ENCODE data around the gene PTPRO. TPM values are rescaled to one million over a fixed set of nuclear protein-coding genes. Genes with fewer than 3 reads are reported as not detected.
A peak's percentile ranks its signal among the peaks of the same experiment; 100 is the strongest.

Gene PTPRO
- total RNA-seq, 4 donors from 2014 or later: 0.52 to 5.0 (median 1.0) TPM

DNA sequence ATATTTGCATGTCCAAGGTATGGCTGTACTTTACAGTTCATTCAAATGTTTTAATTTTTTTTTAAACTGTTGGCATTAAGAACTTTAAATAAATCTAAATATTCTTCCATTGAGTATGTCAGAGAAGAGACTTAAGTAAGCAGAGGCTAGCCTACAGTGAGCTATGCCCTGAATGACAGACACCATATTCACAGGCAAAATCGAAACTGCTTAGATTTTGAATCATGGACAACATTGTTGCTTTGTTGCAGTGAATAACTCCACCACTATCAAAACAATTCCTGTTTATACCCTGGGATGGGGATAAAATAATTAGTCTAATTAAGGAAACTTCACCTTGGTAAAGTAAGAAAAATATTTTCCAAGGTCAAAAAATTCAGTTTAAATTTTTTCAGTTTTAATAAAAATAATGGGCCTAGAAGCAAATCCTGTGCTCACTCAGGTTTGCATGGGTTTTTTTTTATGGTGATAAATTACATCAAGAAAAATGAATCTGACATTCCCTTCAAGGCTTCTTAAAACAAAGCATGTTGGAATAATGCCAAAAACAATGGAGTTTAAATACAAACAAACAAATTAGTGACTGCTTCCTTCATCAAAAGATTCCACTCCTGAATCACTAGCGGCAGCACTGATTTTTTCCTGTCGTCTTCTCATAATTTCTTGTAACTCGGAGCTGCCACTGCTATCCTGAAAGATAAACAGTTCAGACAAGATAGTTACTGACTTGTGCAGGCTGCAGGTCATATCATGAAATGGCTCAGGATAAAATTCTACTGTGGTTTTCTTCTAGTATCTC is 298.6 kb downstream of the PTPRO start:
- intact Hi-C loops (cut with DNase I): no loop called here

DNA sequence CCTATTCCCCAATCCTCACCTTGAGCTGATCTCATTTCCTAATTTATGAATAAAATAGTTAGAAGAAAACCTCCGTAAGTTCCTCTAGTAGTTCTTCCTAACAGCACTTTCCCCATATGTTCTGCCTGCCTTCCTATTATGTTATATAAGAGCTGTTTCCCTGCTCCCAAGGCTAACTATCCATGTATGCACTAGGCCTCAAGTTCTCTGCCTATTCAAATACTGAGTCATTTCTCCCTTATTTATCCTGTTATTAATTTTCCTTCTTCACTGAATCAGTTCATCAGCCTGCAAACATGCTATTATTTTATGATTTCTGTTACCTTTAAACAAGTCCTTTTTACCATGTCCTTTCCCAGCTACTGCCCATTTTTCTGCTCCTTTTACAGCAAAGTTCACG is 302.8 kb downstream of the PTPRO start:
- 99% methylated on average over 2 of the region's 2 CpGs for WGBS

More for the DNA sequence above, 298.6 kb downstream of the PTPRO start:
- Histone ChIP-seq H3K9me3 (no peaks in the 10 kb centered on the region), H3K27me3 (no peaks in the 10 kb centered on the region), H3K36me3 (peaks cover 0 to 47% (median 17%) of the 10 kb centered on the region in 4 donors), H3K27ac (replicated peaks in 1 of 4) (peak overlapping the region in 1 of 4 donors; percentile 2), H3K4me1 (peaks cover 0 to 13% (median 5%) of the 10 kb centered on the region in 4 donors), H3K4me3 (no peak overlapping the region)
- WGBS: 55% methylated on average over 4 of the region's 4 CpGs
- TF ChIP-seq POLR2A (IDR thresholded peaks at IDR 0.05; ENCODE audit: low read depth) (no peak), EP300 (IDR thresholded peaks at IDR 0.05) (no peak), POLR2AphosphoS5 (IDR thresholded peaks at IDR 0.05) (no peak)
- TF ChIP-seq, protein P1, sequence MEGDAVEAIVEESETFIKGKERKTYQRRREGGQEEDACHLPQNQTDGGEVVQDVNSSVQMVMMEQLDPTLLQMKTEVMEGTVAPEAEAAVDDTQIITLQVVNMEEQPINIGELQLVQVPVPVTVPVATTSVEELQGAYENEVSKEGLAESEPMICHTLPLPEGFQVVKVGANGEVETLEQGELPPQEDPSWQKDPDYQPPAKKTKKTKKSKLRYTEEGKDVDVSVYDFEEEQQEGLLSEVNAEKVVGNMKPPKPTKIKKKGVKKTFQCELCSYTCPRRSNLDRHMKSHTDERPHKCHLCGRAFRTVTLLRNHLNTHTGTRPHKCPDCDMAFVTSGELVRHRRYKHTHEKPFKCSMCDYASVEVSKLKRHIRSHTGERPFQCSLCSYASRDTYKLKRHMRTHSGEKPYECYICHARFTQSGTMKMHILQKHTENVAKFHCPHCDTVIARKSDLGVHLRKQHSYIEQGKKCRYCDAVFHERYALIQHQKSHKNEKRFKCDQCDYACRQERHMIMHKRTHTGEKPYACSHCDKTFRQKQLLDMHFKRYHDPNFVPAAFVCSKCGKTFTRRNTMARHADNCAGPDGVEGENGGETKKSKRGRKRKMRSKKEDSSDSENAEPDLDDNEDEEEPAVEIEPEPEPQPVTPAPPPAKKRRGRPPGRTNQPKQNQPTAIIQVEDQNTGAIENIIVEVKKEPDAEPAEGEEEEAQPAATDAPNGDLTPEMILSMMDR (IDR thresholded peaks at IDR 0.05): no peak
- no peak for DNase-seq (ENCODE audit: extremely low spot score)

GRCh38 chr12:15627995-15628945 is 306.0 kb downstream of the PTPRO start:
- no peak for DNase-seq (ENCODE audit: extremely low spot score)
- Histone ChIP-seq H3K36me3 (peaks cover 0 to 19% (median 8%) of the 10 kb centered on the region in 4 donors), H3K27me3 (no peaks in the 10 kb centered on the region), H3K27ac (replicated peaks in 1 of 4) (peak overlapping the region; percentile 76 to 84 (median 80)), H3K9me3 (no peaks in the 10 kb centered on the region), H3K4me1 (peaks cover 33 to 45% (median 39%) of the 10 kb centered on the region in 4 donors), H3K4me3 (peak overlapping the region in 3 of 4 donors; percentile 6 to 15 (median 10))
- intact Hi-C loops (cut with DNase I): no loop called here
- WGBS: 30% methylated on average over 4 of the region's 4 CpGs
- TF ChIP-seq POLR2AphosphoS5 (IDR thresholded peaks at IDR 0.05) (peak in 1 of 2 donors; percentile 29), EP300 (IDR thresholded peaks at IDR 0.05) (no peak), POLR2A (IDR thresholded peaks at IDR 0.05; ENCODE audit: low read depth) (no peak)
- TF ChIP-seq, protein P1 (IDR thresholded peaks at IDR 0.05): no peak

More for the DNA sequence above, 302.8 kb downstream of the PTPRO start:
- peaks cover 0 to 33% (median 12%) of the 10 kb centered on the region in 4 donors for H3K36me3 ChIP-seq
- TF ChIP-seq EP300 (IDR thresholded peaks at IDR 0.05): no peak
- no peak for TF ChIP-seq POLR2AphosphoS5 (IDR thresholded peaks at IDR 0.05)
- TF ChIP-seq, protein P1 (IDR thresholded peaks at IDR 0.05): no peak
- TF ChIP-seq POLR2A (IDR thresholded peaks at IDR 0.05; ENCODE audit: low read depth): no peak
- no peak overlapping the region for H3K4me3 ChIP-seq
- H3K27me3 ChIP-seq: no peaks in the 10 kb centered on the region
- peaks cover 19 to 40% (median 35%) of the 10 kb centered on the region in 4 donors for H3K4me1 ChIP-seq
- intact Hi-C loops (cut with DNase I): no loop called here
- no peaks in the 10 kb centered on the region for H3K9me3 ChIP-seq
- H3K27ac ChIP-seq (replicated peaks in 1 of 4): no peak overlapping the region
- DNase-seq (ENCODE audit: extremely low spot score): no peak

DNA sequence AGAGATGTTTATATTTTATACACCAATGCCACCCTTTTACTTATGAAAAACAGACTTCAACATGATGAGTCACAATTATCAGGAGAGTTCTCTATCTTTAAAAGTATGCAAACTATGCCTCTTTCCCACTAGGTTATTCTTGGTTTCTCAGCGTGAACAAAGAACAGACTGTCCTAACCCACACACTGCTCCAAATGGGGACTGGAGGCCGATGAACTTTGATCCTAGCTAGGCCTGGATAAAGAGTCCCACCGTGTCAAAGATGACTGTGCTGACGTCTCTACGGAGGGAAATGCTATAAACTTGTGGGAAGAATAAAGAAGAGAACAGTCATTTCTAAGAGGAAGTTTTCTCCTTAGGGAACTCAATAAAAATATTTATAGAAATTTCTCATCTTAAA is 306.8 kb downstream of the PTPRO start:
- peak; percentile 84 for TF ChIP-seq POLR2AphosphoS5 (IDR thresholded peaks at IDR 0.05)
- peak; percentile 85 for TF ChIP-seq EP300 (IDR thresholded peaks at IDR 0.05)
- TF ChIP-seq POLR2A (IDR thresholded peaks at IDR 0.05; ENCODE audit: low read depth): no peak
- TF ChIP-seq, protein P1 (IDR thresholded peaks at IDR 0.05): no peak
- intact Hi-C loops (cut with DNase I): no loop called here
- Histone ChIP-seq H3K4me1 (peaks cover 33 to 45% (median 39%) of the 10 kb centered on the region in 4 donors), H3K36me3 (peaks cover 0 to 10% (median 4%) of the 10 kb centered on the region in 4 donors), H3K27ac (replicated peaks in 1 of 4) (peak overlapping the region; percentile 76 to 84 (median 80)), H3K9me3 (no peaks in the 10 kb centered on the region), H3K27me3 (no peaks in the 10 kb centered on the region), H3K4me3 (peak overlapping the region in 2 of 4 donors; percentile 6 to 15)
- WGBS: 13% methylated on average over 5 of the region's 5 CpGs
- no peak for DNase-seq (ENCODE audit: extremely low spot score)

Measured in esophagus muscularis mucosa (tissue), 4 donors.